ENCODE results near the gene SLX4.

Gene SLX4

GRCh38 chr16:3584412-3584811, 27.0 kb downstream of the SLX4 start:
- no peak for FAIRE-seq
- TF ChIP-seq POLR2A (IDR thresholded peaks at IDR 0.05; ENCODE audit: low read depth, low read length) (no peak), TAF1 (IDR thresholded peaks at IDR 0.05; ENCODE audit: low read depth, low read length) (no peak), POLR2AphosphoS5 (IDR thresholded peaks at IDR 0.05; ENCODE audit: low read depth, low read length) (no peak), SPI1 (IDR thresholded peaks at IDR 0.05; ENCODE audit: low read depth, low read length) (no peak), PAX5 (IDR thresholded peaks at IDR 0.05; ENCODE audit: insufficient read depth, low read length, severe bottlenecking) (no peak), POU2F2 (IDR thresholded peaks at IDR 0.05; ENCODE audit: low read depth, low read length) (no peak)

GRCh38 chr16:3583303-3584038, 27.9 kb downstream of the SLX4 start:
- FAIRE-seq = no peak
- no peak for TF ChIP-seq POU2F2 (IDR thresholded peaks at IDR 0.05; ENCODE audit: low read depth, low read length)
- no peak for TF ChIP-seq SPI1 (IDR thresholded peaks at IDR 0.05; ENCODE audit: low read depth, low read length)
- TF ChIP-seq PAX5 (IDR thresholded peaks at IDR 0.05; ENCODE audit: insufficient read depth, low read length, severe bottlenecking) = no peak
- no peak for TF ChIP-seq POLR2AphosphoS5 (IDR thresholded peaks at IDR 0.05; ENCODE audit: low read depth, low read length)
- no peak for TF ChIP-seq POLR2A (IDR thresholded peaks at IDR 0.05; ENCODE audit: low read depth, low read length)
- no peak for TF ChIP-seq TAF1 (IDR thresholded peaks at IDR 0.05; ENCODE audit: low read depth, low read length)
- no peak for DNase-seq (ENCODE audit: insufficient read length, low spot score)

More at GRCh38 chr16:3584412-3584811, 27.0 kb downstream of the SLX4 start:
- DNase-seq (ENCODE audit: insufficient read length, low spot score) = no peak

GRCh38 chr16:3582276-3583165, 28.9 kb downstream of the SLX4 start:
- TF ChIP-seq PAX5 (IDR thresholded peaks at IDR 0.05; ENCODE audit: insufficient read depth, low read length, severe bottlenecking) (no peak), POLR2AphosphoS5 (IDR thresholded peaks at IDR 0.05; ENCODE audit: low read depth, low read length) (no peak), POU2F2 (IDR thresholded peaks at IDR 0.05; ENCODE audit: low read depth, low read length) (no peak), SPI1 (IDR thresholded peaks at IDR 0.05; ENCODE audit: low read depth, low read length) (no peak), POLR2A (IDR thresholded peaks at IDR 0.05; ENCODE audit: low read depth, low read length) (no peak), TAF1 (IDR thresholded peaks at IDR 0.05; ENCODE audit: low read depth, low read length) (no peak)
- DNase-seq (ENCODE audit: insufficient read length, low spot score) = no peak
- FAIRE-seq = no peak

GRCh38 chr16:3581392-3581791, 30.0 kb downstream of the SLX4 start:
- DNase-seq (ENCODE audit: insufficient read length, low spot score) (no peak), FAIRE-seq (no peak)
- no peak for TF ChIP-seq POLR2A (IDR thresholded peaks at IDR 0.05; ENCODE audit: low read depth, low read length)
- no peak for TF ChIP-seq PAX5 (IDR thresholded peaks at IDR 0.05; ENCODE audit: insufficient read depth, low read length, severe bottlenecking)
- TF ChIP-seq SPI1 (IDR thresholded peaks at IDR 0.05; ENCODE audit: low read depth, low read length) = no peak
- no peak for TF ChIP-seq POU2F2 (IDR thresholded peaks at IDR 0.05; ENCODE audit: low read depth, low read length)
- no peak for TF ChIP-seq POLR2AphosphoS5 (IDR thresholded peaks at IDR 0.05; ENCODE audit: low read depth, low read length)
- no peak for TF ChIP-seq TAF1 (IDR thresholded peaks at IDR 0.05; ENCODE audit: low read depth, low read length)

GRCh38 chr16:3580686-3581085, 30.7 kb downstream of the SLX4 start:
- TF ChIP-seq PAX5 (IDR thresholded peaks at IDR 0.05; ENCODE audit: insufficient read depth, low read length, severe bottlenecking) (no peak), POU2F2 (IDR thresholded peaks at IDR 0.05; ENCODE audit: low read depth, low read length) (no peak), TAF1 (IDR thresholded peaks at IDR 0.05; ENCODE audit: low read depth, low read length) (no peak), SPI1 (IDR thresholded peaks at IDR 0.05; ENCODE audit: low read depth, low read length) (no peak), POLR2AphosphoS5 (IDR thresholded peaks at IDR 0.05; ENCODE audit: low read depth, low read length) (no peak), POLR2A (IDR thresholded peaks at IDR 0.05; ENCODE audit: low read depth, low read length) (no peak)
- FAIRE-seq = no peak
- no peak for DNase-seq (ENCODE audit: insufficient read length, low spot score)

GRCh38 chr16:3580251-3580651, 31.2 kb downstream of the SLX4 start:
- TF ChIP-seq POU2F2 (IDR thresholded peaks at IDR 0.05; ENCODE audit: low read depth, low read length) (no peak), SPI1 (IDR thresholded peaks at IDR 0.05; ENCODE audit: low read depth, low read length) (no peak), TAF1 (IDR thresholded peaks at IDR 0.05; ENCODE audit: low read depth, low read length) (no peak), POLR2A (IDR thresholded peaks at IDR 0.05; ENCODE audit: low read depth, low read length) (no peak), PAX5 (IDR thresholded peaks at IDR 0.05; ENCODE audit: insufficient read depth, low read length, severe bottlenecking) (no peak), POLR2AphosphoS5 (IDR thresholded peaks at IDR 0.05; ENCODE audit: low read depth, low read length) (no peak)
- DNase-seq (ENCODE audit: insufficient read length, low spot score) (no peak), FAIRE-seq (no peak)

DNA sequence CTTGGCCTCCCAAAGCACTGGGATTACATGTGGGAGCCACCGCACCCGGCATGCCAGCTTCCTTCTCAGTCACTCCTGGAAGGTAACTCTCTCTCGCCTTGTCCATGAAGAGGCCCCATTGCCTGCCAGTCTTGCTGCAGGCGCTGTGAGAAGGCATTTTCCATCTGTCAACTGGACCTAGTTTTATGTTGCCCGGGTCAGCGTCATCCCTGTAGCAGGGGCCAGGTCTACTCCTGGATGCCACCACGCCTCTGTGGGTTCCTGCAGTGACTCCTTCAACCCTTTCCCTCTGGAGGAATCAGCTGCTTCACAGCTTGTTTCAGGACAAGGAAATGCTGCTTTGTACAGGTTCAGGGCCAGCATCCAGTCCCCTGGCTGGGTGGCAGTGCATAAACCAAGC, 31.6 kb downstream of the SLX4 start:
- TF ChIP-seq SPI1 (IDR thresholded peaks at IDR 0.05; ENCODE audit: low read depth, low read length) (no peak), POU2F2 (IDR thresholded peaks at IDR 0.05; ENCODE audit: low read depth, low read length) (no peak), POLR2AphosphoS5 (IDR thresholded peaks at IDR 0.05; ENCODE audit: low read depth, low read length) (no peak), POLR2A (IDR thresholded peaks at IDR 0.05; ENCODE audit: low read depth, low read length) (no peak), TAF1 (IDR thresholded peaks at IDR 0.05; ENCODE audit: low read depth, low read length) (no peak), PAX5 (IDR thresholded peaks at IDR 0.05; ENCODE audit: insufficient read depth, low read length, severe bottlenecking) (no peak)
- FAIRE-seq = no peak

GRCh38 chr16:3578610-3579551, 32.5 kb downstream of the SLX4 start:
- FAIRE-seq (peak; percentile 93), DNase-seq (ENCODE audit: insufficient read length, low spot score) (peak; percentile 81)
- TF ChIP-seq POU2F2 (IDR thresholded peaks at IDR 0.05; ENCODE audit: low read depth, low read length) (peak; percentile 57; the same call in 1 of the 2 replicates), SPI1 (IDR thresholded peaks at IDR 0.05; ENCODE audit: low read depth, low read length) (no peak), POLR2A (IDR thresholded peaks at IDR 0.05; ENCODE audit: low read depth, low read length) (peak; percentile 42; the same call in 1 of the 2 replicates), PAX5 (IDR thresholded peaks at IDR 0.05; ENCODE audit: insufficient read depth, low read length, severe bottlenecking) (no peak), TAF1 (IDR thresholded peaks at IDR 0.05; ENCODE audit: low read depth, low read length) (peak; percentile 30; the same call in 1 of the 2 replicates), POLR2AphosphoS5 (IDR thresholded peaks at IDR 0.05; ENCODE audit: low read depth, low read length) (peak; percentile 61; the same call in 1 of the 2 replicates)

More for the DNA sequence above, 31.6 kb downstream of the SLX4 start:
- no peak for DNase-seq (ENCODE audit: insufficient read length, low spot score)
